SK-N-SH (cell line): ENCODE measurements around the gene CHRNB1. TPM values are rescaled to one million over a fixed set of nuclear protein-coding genes. Genes with fewer than 3 reads are reported as not detected.

ENCODE experiments used
- CTCF ChIA-PET: fragments of 300-600, 350-600 bp; formaldehyde crosslinking; extraction: SDS; loops from one replicate; lab custom pipeline; 2021; lab: Yijun Ruan, JAX
- POLR2A ChIA-PET: fragments of 350-600 bp; sonication (Branson Sonifier 250); formaldehyde crosslinking; extraction: SDS; loops from one replicate; lab custom pipeline; 2020; ENCODE audit warnings: antibody characterized with exemption, inconsistent platforms; lab: Yijun Ruan, JAX
- DNase-seq: peaks from one replicate; pipeline ENCODE4 v3.0.0; 2012
- H2AFZ ChIP-seq: fragments of 200-600 bp; sonication (generic); 2 replicates; pipeline ENCODE4 v1.8.1; 2016; ENCODE audit warnings: antibody characterized with exemption, mild to moderate bottlenecking, low read depth
- H3F3A ChIP-seq: fragments of 200-600 bp; sonication (generic); replicated peaks from 2 replicates; pipeline ENCODE3; 2016; ENCODE audit warnings: antibody characterized with exemption, mild to moderate bottlenecking; ENCODE audit not compliant: insufficient read depth
- H3K27ac ChIP-seq, 2 experiments: fragments of 200-500 bp in 1 of 2; fragments of 200-600 bp in 1 of 2; sonication (Bioruptor generic) in 1 of 2; sonication (generic), shearing (Covaris generic) in 1 of 2; 2 replicates each; pipeline versions ENCODE4 v1.5.1 to v1.6.1; 2014 to 2016; ENCODE audit warnings: low read depth in 2 of 2, inconsistent platforms in 1 of 2, low read length in 1 of 2, mild to moderate bottlenecking in 1 of 2, mixed read lengths in 1 of 2
- H3K27me3 ChIP-seq: fragments of 200-600 bp; sonication (generic), shearing (Covaris generic); 2 replicates; pipeline ENCODE4 v1.6.1; 2016; ENCODE audit warnings: mixed run types; ENCODE audit not compliant: insufficient read depth
- H3K36me3 ChIP-seq, 2 experiments: fragments of 200-500 bp in 1 of 2; fragments of 200-600 bp in 1 of 2; sonication (Bioruptor generic) in 1 of 2; sonication (generic) in 1 of 2; replicated peaks in 1 of 2; 2 replicates each; pipeline versions ENCODE3 to v1.5.1; 2014 to 2016; ENCODE audit warnings: low read length in 1 of 2, mild to moderate bottlenecking in 1 of 2; ENCODE audit not compliant: insufficient read depth in 2 of 2, control insufficient read depth in 1 of 2
- H3K4me1 ChIP-seq, 2 experiments: fragments of 200-500 bp in 1 of 2; fragments of 200-600 bp in 1 of 2; sonication (Bioruptor generic) in 1 of 2; sonication (generic), shearing (Covaris generic) in 1 of 2; 2 replicates each; pipeline versions ENCODE4 v1.5.1 to v1.6.1; 2014 to 2016; ENCODE audit warnings: low read depth in 1 of 2, low read length in 1 of 2, mixed run types in 1 of 2; ENCODE audit not compliant: insufficient read depth in 2 of 2, control insufficient read depth in 1 of 2
- H3K4me2 ChIP-seq: fragments of 200-600 bp; sonication (generic), shearing (Covaris generic); 2 replicates; pipeline ENCODE4 v1.6.1; 2017; ENCODE audit warnings: mixed run types
- H3K4me3 ChIP-seq, 2 experiments: fragments of 200-500 bp in 1 of 2; fragments of 200-600 bp in 1 of 2; sonication (Bioruptor generic) in 1 of 2; sonication (generic), shearing (Covaris generic) in 1 of 2; 2 replicates each; pipeline versions ENCODE4 v1.5.1 to v1.8.1; 2014 to 2016; ENCODE audit warnings: low read depth in 2 of 2, inconsistent platforms in 1 of 2, low read length in 1 of 2, mild to moderate bottlenecking in 1 of 2, mixed read lengths in 1 of 2, moderate library complexity in 1 of 2
- H3K79me2 ChIP-seq: fragments of 200-600 bp; sonication (generic); 2 replicates; pipeline ENCODE4 v1.8.1; 2017; ENCODE audit warnings: mild to moderate bottlenecking; ENCODE audit not compliant: insufficient read depth
- H3K9ac ChIP-seq: fragments of 200-600 bp; sonication (generic); 2 replicates; pipeline ENCODE4 v1.6.1; 2017; ENCODE audit warnings: mixed run types
- H3K9me2 ChIP-seq: fragments of 200-600 bp; sonication (generic); 2 replicates; pipeline ENCODE4 v1.6.1; 2017; ENCODE audit warnings: mixed run types
- H3K9me3 ChIP-seq: fragments of 200-600 bp; sonication (generic); 2 replicates; pipeline ENCODE4 v1.6.1; 2017; ENCODE audit warnings: mixed run types, mild to moderate bottlenecking, moderate library complexity
- H4K20me1 ChIP-seq: fragments of 200-600 bp; sonication (generic); 2 replicates; pipeline ENCODE4 v1.6.1; 2017; ENCODE audit warnings: mild to moderate bottlenecking, mixed run types; ENCODE audit not compliant: insufficient read depth
- CHD2 ChIP-seq: fragments of 150-350 bp; IDR thresholded peaks from 2 replicates; pipeline ENCODE4 v1.6.1; 2018; ENCODE audit warnings: low read length; ENCODE audit not compliant: partially characterized antibody
- FOXM1 ChIP-seq: IDR thresholded peaks from 2 replicates; pipeline ENCODE4 v1.4.0; 2012; ENCODE audit warnings: low read depth, mild to moderate bottlenecking
- GATA2 ChIP-seq: sonication (generic); formaldehyde crosslinking; IDR thresholded peaks from 2 replicates; pipeline ENCODE4 v1.5.0; 2020; ENCODE audit warnings: mild to moderate bottlenecking, missing genetic modification reagents
- JUND ChIP-seq: IDR thresholded peaks from 2 replicates; pipeline ENCODE4 v1.4.0; 2012
- MEF2A ChIP-seq: IDR thresholded peaks from 2 replicates; pipeline ENCODE4 v1.4.0; 2012; ENCODE audit warnings: low read depth, borderline replicate concordance
- MXI1 ChIP-seq: IDR thresholded peaks from 2 replicates; pipeline ENCODE4 v1.6.1; 2012; ENCODE audit warnings: mild to moderate bottlenecking, low read depth, low read length, improper control_type of control experiment
- NFIC ChIP-seq: IDR thresholded peaks from 2 replicates; pipeline ENCODE4 v1.4.0; 2012; ENCODE audit warnings: borderline replicate concordance
- RAD21 ChIP-seq: IDR thresholded peaks from 2 replicates; pipeline ENCODE4 v1.6.1; 2012; ENCODE audit warnings: mild to moderate bottlenecking, low read length
- RCOR1 ChIP-seq: fragments of 150-350 bp; IDR thresholded peaks from 2 replicates; pipeline ENCODE4 v1.6.1; 2017; ENCODE audit warnings: antibody characterized with exemption, low read length
- SIN3A ChIP-seq: IDR thresholded peaks from 2 replicates; pipeline ENCODE4 v1.6.1; 2012; ENCODE audit warnings: low read depth, mild to moderate bottlenecking, low read length, moderate library complexity, borderline replicate concordance
- SMC3 ChIP-seq: IDR thresholded peaks from 2 replicates; pipeline ENCODE4 v1.6.1; 2012; ENCODE audit warnings: low read depth, low read length, improper control_type of control experiment
- WGBS: methylation state at CpG from one replicate; pipeline ENCODE4 v1.1.6; 2017; ENCODE audit warnings: low lambda C conversion rate; 5-methylcytosine and 5-hydroxymethylcytosine counted together
- polyA plus RNA-seq, 3 experiments: library from polyadenylated mRNA; depleted of rRNA; stranded (reverse); fragments of >200 nt; gene quantifications; 2 replicates each; pipeline ENCODE4 v1.2.3, GENCODE V29; 2012
- TF ChIP-seq, protein P1 (sequence below): IDR thresholded peaks from 2 replicates; pipeline ENCODE4 v1.4.0; 2012; ENCODE audit warnings: low read depth, borderline replicate concordance
- TF ChIP-seq, protein P2 (sequence below): IDR thresholded peaks from 2 replicates; pipeline ENCODE4 v1.4.0; 2012; ENCODE audit warnings: low read depth, borderline replicate concordance
- TF ChIP-seq, protein P3 (sequence below): fragments of 150-350 bp; IDR thresholded peaks from 2 replicates; pipeline ENCODE4 v1.6.1; 2017; ENCODE audit warnings: antibody characterized with exemption, low read length, low read depth, borderline replicate concordance

The CHRNB1 gene, protein sequence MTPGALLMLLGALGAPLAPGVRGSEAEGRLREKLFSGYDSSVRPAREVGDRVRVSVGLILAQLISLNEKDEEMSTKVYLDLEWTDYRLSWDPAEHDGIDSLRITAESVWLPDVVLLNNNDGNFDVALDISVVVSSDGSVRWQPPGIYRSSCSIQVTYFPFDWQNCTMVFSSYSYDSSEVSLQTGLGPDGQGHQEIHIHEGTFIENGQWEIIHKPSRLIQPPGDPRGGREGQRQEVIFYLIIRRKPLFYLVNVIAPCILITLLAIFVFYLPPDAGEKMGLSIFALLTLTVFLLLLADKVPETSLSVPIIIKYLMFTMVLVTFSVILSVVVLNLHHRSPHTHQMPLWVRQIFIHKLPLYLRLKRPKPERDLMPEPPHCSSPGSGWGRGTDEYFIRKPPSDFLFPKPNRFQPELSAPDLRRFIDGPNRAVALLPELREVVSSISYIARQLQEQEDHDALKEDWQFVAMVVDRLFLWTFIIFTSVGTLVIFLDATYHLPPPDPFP
- polyA plus RNA-seq (2012; rRNA removed): 26.8 and 29.7 TPM in 2 replicates
- polyA plus RNA-seq (2012; cell fraction: cytosol; rRNA removed): 26.0 and 28.7 TPM in 2 replicates
- 5.3 and 6.9 TPM in 2 replicates for polyA plus RNA-seq (2012; cell fraction: nucleus; rRNA removed)

DNA sequence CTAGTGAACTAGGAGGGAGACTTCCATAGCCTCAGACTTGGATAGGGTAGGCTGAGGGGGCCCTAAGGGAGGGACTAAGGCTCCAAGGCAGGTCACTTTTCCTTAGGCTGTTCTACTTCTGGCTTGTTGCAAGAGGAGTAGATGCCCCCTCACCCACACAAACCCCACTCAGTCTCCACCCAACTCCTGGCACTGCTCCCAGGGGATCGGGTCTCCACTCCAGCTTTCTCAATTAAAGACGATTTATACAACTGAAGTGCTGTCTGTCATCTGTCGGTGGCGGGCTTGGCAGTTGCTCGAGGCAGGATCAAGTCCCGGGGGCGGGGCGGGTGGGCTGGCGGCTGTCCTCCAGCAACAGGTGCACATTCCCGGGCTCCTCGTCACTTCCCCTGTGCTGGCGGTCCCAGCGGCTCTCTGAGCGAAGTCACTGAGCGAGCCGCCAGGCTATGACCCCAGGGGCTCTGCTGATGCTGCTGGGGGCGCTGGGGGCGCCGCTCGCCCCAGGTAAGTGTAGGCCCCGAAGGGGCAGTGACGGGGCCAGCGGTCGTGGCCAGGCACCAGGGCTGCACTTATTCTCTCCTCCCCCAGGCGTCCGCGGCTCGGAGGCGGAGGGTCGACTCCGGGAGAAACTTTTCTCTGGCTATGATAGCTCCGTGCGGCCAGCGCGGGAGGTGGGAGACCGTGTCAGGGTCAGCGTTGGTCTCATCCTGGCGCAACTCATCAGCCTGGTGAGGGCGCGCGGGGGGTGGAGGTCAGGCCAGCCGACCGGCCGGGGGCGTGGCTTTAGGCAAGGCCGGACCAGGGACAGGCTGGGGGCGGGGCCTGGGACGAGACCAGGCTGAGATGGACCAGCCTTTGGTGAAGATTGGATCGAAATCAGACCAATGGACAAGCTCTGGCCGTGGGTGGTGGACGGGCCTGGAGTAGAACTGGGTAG, at the start of gene CHRNB1:
Gene CHRNB1, plus strand, starts transcription at position 380 of the 937 bp plus-strand sequence. Its CDS starts 67 bp downstream, at position 447.
- Histone ChIP-seq H4K20me1 (no peaks in the 10 kb centered on the region), H2AFZ (no peak within 1 kb of the TSS), H3K4me3 (peak within 1 kb of the TSS in 1 of 2 experiments; percentile 17; a peak in 1 of 4 replicates)

More for the DNA sequence above, at the start of gene CHRNB1:
- no peaks in the 10 kb centered on the region for H3K36me3 ChIP-seq
- H3K79me2 ChIP-seq: no peaks in the 10 kb centered on the region
- no peak within 1 kb of the TSS for H3K9ac ChIP-seq
- peaks cover 7 to 17% of the 10 kb centered on the region in 2 experiments; a peak in 2 of 4 replicates for H3K4me1 ChIP-seq
- ChIA-PET CTCF (interaction anchor here (0.9 to 2.7 kb wide), 10 partner anchors 8 to 116 kb away, joined by 3 to 14 read pairs (median 3); partner anchors contain the start of gene SPEM2), POLR2A (interaction anchor here (0.6 to 1.4 kb wide), 4 partner anchors 10 to 175 kb away, joined by 3 to 6 read pairs (median 4); partner anchors contain the start of gene POLR2A)
- H3K27ac ChIP-seq: peak within 1 kb of the TSS in 1 of 2 experiments; percentile 39; a peak in 1 of 4 replicates
- H3K9me2 ChIP-seq: no peaks in the 10 kb centered on the region
- no peak within 1 kb of the TSS; the same call in 1 of the 2 replicates for H3K4me2 ChIP-seq
- no peak for TF ChIP-seq CHD2
- TF ChIP-seq GATA2: no peak
- no peak for TF ChIP-seq NFIC
- TF ChIP-seq, protein P1, sequence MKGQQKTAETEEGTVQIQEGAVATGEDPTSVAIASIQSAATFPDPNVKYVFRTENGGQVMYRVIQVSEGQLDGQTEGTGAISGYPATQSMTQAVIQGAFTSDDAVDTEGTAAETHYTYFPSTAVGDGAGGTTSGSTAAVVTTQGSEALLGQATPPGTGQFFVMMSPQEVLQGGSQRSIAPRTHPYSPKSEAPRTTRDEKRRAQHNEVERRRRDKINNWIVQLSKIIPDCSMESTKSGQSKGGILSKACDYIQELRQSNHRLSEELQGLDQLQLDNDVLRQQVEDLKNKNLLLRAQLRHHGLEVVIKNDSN: no peak
- no peak for TF ChIP-seq SMC3
- TF ChIP-seq FOXM1: no peak
- no peak for TF ChIP-seq JUND
- no peak for TF ChIP-seq MXI1
- TF ChIP-seq SIN3A: no peak
- TF ChIP-seq MEF2A: no peak
- TF ChIP-seq, protein P2, sequence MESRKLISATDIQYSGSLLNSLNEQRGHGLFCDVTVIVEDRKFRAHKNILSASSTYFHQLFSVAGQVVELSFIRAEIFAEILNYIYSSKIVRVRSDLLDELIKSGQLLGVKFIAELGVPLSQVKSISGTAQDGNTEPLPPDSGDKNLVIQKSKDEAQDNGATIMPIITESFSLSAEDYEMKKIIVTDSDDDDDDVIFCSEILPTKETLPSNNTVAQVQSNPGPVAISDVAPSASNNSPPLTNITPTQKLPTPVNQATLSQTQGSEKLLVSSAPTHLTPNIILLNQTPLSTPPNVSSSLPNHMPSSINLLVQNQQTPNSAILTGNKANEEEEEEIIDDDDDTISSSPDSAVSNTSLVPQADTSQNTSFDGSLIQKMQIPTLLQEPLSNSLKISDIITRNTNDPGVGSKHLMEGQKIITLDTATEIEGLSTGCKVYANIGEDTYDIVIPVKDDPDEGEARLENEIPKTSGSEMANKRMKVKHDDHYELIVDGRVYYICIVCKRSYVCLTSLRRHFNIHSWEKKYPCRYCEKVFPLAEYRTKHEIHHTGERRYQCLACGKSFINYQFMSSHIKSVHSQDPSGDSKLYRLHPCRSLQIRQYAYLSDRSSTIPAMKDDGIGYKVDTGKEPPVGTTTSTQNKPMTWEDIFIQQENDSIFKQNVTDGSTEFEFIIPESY: no peak
- TF ChIP-seq RAD21: no peak
- TF ChIP-seq RCOR1: no peak
- TF ChIP-seq, protein P3, sequence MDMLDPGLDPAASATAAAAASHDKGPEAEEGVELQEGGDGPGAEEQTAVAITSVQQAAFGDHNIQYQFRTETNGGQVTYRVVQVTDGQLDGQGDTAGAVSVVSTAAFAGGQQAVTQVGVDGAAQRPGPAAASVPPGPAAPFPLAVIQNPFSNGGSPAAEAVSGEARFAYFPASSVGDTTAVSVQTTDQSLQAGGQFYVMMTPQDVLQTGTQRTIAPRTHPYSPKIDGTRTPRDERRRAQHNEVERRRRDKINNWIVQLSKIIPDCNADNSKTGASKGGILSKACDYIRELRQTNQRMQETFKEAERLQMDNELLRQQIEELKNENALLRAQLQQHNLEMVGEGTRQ: no peak
- peaks cover 18% of the 10 kb centered on the region for H3F3A ChIP-seq
- WGBS: 40% methylated on average over 29 of the region's 51 CpGs
- no peaks in the 10 kb centered on the region for H3K27me3 ChIP-seq
- peak; percentile 94 for DNase-seq
- no peaks in the 10 kb centered on the region for H3K9me3 ChIP-seq
